Lower leg skin (tissue), 4 donors: ENCODE data around the gene MAP7. TPM values are rescaled to one million over a fixed set of nuclear protein-coding genes. Genes with fewer than 3 reads are reported as not detected.

Experiments used
- DNase-seq, 2 donors: peaks; one replicate each; pipeline ENCODE4 v3.0.0-alpha.2; 2019; ENCODE audit warnings: low spot score in 2 of 2
- H3K4me3 ChIP-seq: fragments of 200-600 bp; sonication (generic); 2 replicates; pipeline ENCODE4 v1.5.1; 2017; ENCODE audit warnings: mild to moderate bottlenecking, low read depth; ENCODE audit not compliant: poor library complexity, severe bottlenecking
- POLR2A ChIP-seq, 2 donors: fragments of 450-650 bp; IDR thresholded peaks; one replicate each; pipeline ENCODE4 v1.6.1; 2016 to 2017; ENCODE audit warnings: antibody characterized with exemption in 2 of 2, mild to moderate bottlenecking in 1 of 2, moderate library complexity in 1 of 2
- WGBS, 2 donors: methylation state at CpG; one replicate each; pipeline ENCODE4 v1.1.5; 2018; 5-methylcytosine and 5-hydroxymethylcytosine counted together
- intact Hi-C: fragments of 100-400 bp; cut with DNase I; formaldehyde crosslinking; loops from one replicate; pipeline ENCODE4 v1.15.0; 2023; ENCODE audit warnings: low total_unique reads
- total RNA-seq, 4 donors: library from RNA; depleted of rRNA; stranded (reverse); fragments of >200 nt; gene quantifications; one replicate each; pipeline ENCODE4 v1.1.0, GENCODE V29; 2016
- TF ChIP-seq, protein P1 (sequence below), 3 donors: fragments of 450-650 bp; IDR thresholded peaks; one replicate each; pipeline ENCODE4 v1.5.1; 2016; ENCODE audit warnings: antibody characterized with exemption in 3 of 3, mild to moderate bottlenecking in 3 of 3, moderate library complexity in 2 of 3

The MAP7 gene
- total RNA-seq, 4 donors from 2014 or later, result 32.5 to 41.8 (median 39.0) TPM

DNA sequence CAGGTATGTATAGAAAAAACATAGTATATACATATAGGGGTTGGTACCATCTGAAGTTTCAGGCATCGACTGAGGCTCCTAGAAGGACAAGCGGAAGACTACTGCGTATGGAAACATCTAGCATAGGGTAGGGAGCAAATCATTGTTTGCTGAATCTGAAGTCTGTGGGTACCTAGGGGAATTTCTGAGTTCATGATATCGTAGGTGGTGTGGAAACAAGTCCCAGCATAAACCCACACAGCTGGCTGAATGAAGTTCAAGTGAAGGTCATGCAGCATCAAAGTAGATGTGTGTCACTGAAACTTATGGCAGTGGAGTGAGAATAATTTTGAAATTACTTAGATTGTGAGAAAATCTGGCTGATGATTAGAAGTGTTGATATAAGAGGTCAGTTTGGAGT lies 39.4 kb downstream of the MAP7 start:
- intact Hi-C loops, result no loop called here
- H3K4me3 ChIP-seq, result no peak overlapping the region
- no peak for TF ChIP-seq POLR2A (IDR thresholded peaks at IDR 0.05)
- TF ChIP-seq, protein P1, sequence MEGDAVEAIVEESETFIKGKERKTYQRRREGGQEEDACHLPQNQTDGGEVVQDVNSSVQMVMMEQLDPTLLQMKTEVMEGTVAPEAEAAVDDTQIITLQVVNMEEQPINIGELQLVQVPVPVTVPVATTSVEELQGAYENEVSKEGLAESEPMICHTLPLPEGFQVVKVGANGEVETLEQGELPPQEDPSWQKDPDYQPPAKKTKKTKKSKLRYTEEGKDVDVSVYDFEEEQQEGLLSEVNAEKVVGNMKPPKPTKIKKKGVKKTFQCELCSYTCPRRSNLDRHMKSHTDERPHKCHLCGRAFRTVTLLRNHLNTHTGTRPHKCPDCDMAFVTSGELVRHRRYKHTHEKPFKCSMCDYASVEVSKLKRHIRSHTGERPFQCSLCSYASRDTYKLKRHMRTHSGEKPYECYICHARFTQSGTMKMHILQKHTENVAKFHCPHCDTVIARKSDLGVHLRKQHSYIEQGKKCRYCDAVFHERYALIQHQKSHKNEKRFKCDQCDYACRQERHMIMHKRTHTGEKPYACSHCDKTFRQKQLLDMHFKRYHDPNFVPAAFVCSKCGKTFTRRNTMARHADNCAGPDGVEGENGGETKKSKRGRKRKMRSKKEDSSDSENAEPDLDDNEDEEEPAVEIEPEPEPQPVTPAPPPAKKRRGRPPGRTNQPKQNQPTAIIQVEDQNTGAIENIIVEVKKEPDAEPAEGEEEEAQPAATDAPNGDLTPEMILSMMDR (IDR thresholded peaks at IDR 0.05), result no peak
- DNase-seq, result no peak
- WGBS, 2 donors, result 68 to 70% methylated on average over 4 of the region's 4 CpGs

DNA sequence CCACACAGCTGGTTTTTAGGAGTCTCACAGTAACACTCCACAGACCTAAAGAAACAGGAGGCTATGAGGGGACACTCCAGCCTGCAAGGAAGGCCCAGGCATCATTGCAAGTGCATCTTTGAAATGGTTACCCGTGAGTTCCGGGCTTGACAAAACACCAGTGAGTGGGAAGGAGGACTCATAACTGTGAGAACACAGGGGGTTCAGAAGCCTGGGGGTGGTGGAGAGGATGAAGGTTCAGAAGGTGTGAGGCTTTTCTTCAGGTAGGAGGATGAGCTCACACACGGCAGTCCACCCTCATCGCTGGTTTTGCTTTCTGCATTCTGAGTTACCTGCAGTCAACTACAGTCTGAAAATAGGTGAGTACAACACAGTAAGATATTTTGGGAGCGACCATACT lies 39.9 kb downstream of the MAP7 start:
- intact Hi-C loops, result no loop called here
- DNase-seq, result no peak
- H3K4me3 ChIP-seq, result no peak overlapping the region
- 87 to 92% methylated on average over 5 of the region's 5 CpGs for WGBS, 2 donors
- TF ChIP-seq, protein P1 (IDR thresholded peaks at IDR 0.05), result no peak
- no peak for TF ChIP-seq POLR2A (IDR thresholded peaks at IDR 0.05)

DNA sequence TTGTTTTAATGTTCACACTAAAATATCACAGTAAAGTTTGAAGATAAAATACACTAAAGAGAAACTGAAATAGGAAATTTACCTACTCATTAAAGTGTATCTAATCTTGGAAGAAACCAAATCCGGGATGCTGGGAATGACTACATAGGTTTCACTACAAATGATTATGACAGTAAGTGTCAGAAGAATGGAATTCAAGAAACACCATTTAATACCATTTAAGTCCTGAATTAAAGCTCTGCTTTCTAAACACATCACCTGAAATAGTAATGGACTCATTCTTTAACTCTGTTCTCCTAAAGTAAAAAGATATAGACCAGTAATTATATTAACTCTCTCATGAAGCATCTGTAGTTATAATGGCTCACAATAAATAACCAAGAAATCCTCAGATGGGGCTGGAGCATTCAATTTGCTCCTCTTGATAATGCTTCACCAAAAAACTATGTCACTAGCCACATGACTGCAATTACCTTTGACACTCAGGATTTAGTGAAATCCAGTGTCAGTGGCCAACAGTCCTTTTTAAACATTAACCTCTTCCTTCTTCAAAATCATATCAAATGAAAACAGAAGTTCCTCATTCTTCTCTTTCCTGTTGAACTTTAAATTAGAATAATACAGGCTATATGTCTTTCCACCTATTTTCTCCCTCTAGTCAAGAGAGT lies 41.4 kb downstream of the MAP7 start:
- H3K4me3 ChIP-seq, result no peak overlapping the region
- WGBS, 2 donors, result 79 to 93% methylated on average over 1 of the region's 1 CpG
- no peak for DNase-seq
- TF ChIP-seq, protein P1 (IDR thresholded peaks at IDR 0.05), result no peak
- no peak for TF ChIP-seq POLR2A (IDR thresholded peaks at IDR 0.05)
- intact Hi-C loops, result no loop called here

DNA sequence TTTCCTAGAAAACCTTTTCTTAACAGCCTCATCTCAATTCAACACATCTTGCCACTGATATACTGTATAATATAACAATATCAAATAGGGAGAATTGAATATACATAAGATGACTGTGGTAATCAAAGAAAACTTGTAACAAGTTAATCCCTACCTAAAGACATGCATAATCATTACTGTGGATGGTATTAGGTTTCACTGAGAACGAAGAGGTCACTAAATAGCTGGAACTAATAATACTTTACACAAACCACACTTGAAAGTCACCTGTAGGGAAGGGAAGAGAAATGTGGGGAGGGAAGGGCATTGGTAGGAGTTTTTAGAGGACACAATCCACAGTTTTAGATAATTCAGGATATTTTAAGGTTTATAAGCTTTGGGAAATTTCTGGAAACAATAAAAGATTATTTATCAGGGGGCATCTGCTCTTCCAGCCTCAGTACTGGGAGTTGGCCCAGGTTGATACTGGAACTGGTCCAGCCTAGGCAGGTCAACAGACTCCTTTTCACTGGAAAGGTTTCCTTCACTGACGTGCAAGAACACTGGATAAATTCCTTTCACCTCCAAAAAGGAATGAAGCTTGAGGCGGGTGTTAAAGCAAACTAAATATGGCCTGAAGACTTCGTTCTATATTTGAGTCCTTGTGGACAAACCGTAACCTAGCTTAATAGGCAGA lies 44.0 kb downstream of the MAP7 start:
- WGBS, 2 donors, result 71 to 76% methylated on average over 5 of the region's 5 CpGs
- no peak overlapping the region for H3K4me3 ChIP-seq
- TF ChIP-seq POLR2A (IDR thresholded peaks at IDR 0.05), result no peak
- TF ChIP-seq, protein P1 (IDR thresholded peaks at IDR 0.05), result no peak
- intact Hi-C loops, result no loop called here
- DNase-seq, result no peak

DNA sequence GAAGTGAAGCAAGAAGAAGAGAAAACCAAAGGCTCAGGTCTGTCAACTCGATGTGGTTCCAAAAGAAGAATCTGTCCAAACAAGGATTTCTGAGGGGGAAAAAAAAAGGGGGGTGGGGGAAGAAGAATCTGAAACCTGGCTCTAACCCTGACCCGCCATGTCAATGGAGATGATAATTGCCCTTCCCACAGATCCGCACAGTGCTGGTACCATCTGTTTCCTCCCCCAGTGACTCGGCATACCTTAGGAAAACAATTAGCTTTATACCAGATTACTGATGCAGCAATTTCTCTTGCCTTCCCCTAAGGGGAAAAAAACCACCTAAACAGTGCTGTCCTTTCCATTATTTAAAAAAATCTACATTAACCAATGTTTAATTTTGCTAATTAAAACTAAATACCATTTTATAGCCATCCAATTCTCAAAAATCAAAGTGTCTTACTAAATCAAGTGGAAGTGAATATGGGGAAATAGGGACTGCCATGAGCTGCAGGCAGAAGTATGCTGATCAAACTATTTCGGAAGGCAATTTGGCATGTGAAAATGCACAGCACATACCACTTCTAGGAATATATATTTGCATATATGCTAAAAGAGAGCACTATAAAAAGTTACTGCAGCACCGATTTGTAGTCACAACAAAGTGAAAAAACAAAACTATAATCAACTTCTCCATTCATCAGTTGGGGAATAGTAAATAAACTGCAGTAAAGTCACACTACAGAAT lies 46.8 kb downstream of the MAP7 start:
- intact Hi-C loops, result no loop called here
- H3K4me3 ChIP-seq, result no peak overlapping the region
- TF ChIP-seq, protein P1 (IDR thresholded peaks at IDR 0.05), result no peak
- no peak for TF ChIP-seq POLR2A (IDR thresholded peaks at IDR 0.05)
- WGBS, 2 donors, result 66 to 82% methylated on average over 6 of the region's 6 CpGs
- DNase-seq, result no peak
